Left kidney (tissue), 2 donors: Measurements from ENCODE around the gene CEP131. TPM values are rescaled to one million over a fixed set of nuclear protein-coding genes. Genes with fewer than 3 reads are reported as not detected.

Experiments
- DNase-seq: peaks from one replicate; pipeline ENCODE4 v3.0.0-alpha.2; 2013
- polyA plus RNA-seq: library from polyadenylated mRNA; unstranded; fragments of 120-200 nt; gene quantifications from one replicate; pipeline ENCODE4 v1.2.1, GENCODE V29; 2013; ENCODE audit not compliant: insufficient read length

Gene CEP131
- polyA plus RNA-seq, 1 donor, result 15.7 TPM

- no peak for DNase-seq
Measured at GRCh38 chr17:81187120-81187519, 35.6 kb downstream of the CEP131 start.

GRCh38 chr17:81186203-81186602, 36.6 kb downstream of the CEP131 start:
- DNase-seq, result no peak

- DNase-seq, result no peak
Measured at GRCh38 chr17:81184555-81184954, 38.2 kb downstream of the CEP131 start.

GRCh38 chr17:81183807-81184206, 39.0 kb downstream of the CEP131 start:
- no peak for DNase-seq

GRCh38 chr17:81183316-81183715, 39.4 kb downstream of the CEP131 start:
- no peak for DNase-seq

GRCh38 chr17:81182596-81182995, 40.2 kb downstream of the CEP131 start:
- no peak for DNase-seq

GRCh38 chr17:81181811-81182185, 41.0 kb downstream of the CEP131 start:
- no peak for DNase-seq

- DNase-seq, result no peak
Measured at GRCh38 chr17:81180836-81181810, 41.6 kb downstream of the CEP131 start.

GRCh38 chr17:81179861-81180260, 42.9 kb downstream of the CEP131 start:
- no peak for DNase-seq

GRCh38 chr17:81179220-81179619, 43.5 kb downstream of the CEP131 start:
- no peak for DNase-seq

GRCh38 chr17:81178136-81179091, 44.4 kb downstream of the CEP131 start:
- DNase-seq, result no peak

GRCh38 chr17:81176666-81177065, 46.1 kb downstream of the CEP131 start:
- DNase-seq, result no peak

- DNase-seq, result no peak
Measured at GRCh38 chr17:81173762-81174155, 49.0 kb downstream of the CEP131 start.

- no peak for DNase-seq
Measured at GRCh38 chr17:81173052-81173761, 49.6 kb downstream of the CEP131 start.

GRCh38 chr17:81171941-81172340, 50.8 kb downstream of the CEP131 start:
- no peak for DNase-seq

GRCh38 chr17:81170727-81171494, 51.9 kb downstream of the CEP131 start:
- no peak for DNase-seq

GRCh38 chr17:81169870-81170309, 52.9 kb downstream of the CEP131 start:
- no peak for DNase-seq

GRCh38 chr17:81167638-81168037, 55.1 kb downstream of the CEP131 start:
- DNase-seq, result no peak

GRCh38 chr17:81167194-81167524, 55.6 kb downstream of the CEP131 start:
- DNase-seq, result no peak

GRCh38 chr17:81166033-81166492, 56.7 kb downstream of the CEP131 start, which contains the start of gene AATK:
Gene AATK (minus strand): TSS chr17:81166221. CDS start chr17:81165992, 229 bp downstream.
- no peak for DNase-seq
